AG08395 (cell line): ENCODE results near the gene SNAPC2.

Experiments
- DNase-seq: peaks from one replicate; pipeline ENCODE4 v3.0.0; 2012; ENCODE audit warnings: mixed read lengths, low spot score

The SNAPC2 gene

DNA sequence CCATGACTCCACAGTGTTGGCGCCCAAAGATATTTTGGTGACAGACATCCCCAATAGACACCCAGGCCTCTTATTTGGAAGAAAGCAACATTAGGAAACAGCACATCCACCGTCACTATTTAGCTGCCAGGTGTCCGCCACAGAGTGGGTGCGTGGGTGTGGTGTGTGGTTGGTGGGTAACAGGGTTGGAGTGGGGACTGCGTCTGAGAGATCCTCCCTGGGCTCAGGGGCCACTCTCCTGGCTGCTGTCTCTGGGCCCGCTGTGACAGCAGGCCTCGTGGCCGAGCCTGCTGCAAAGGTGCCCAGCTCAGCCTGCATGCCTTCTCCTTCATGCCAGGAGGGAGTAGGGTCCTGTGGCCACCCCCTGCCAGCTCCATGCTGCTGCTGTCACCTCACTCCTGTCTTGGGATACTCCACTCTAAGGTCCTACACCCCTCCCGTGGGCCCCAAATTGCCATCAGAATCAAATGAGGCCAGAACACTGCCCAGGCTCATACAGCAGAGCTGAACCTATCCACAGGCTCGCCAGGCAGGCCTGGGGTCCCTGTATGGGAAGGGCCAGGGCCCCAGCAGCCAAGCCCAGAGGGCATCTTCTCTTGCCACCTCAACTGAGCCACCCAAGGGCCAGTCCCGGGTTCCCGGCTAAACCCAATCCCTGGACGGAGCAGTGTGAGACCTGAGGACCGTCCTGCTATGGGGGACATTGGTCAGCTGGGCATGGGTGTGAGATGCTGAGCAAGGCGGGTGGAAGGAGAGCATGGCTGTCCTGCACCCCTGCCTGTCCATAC lies 48.1 kb downstream of the SNAPC2 start:
- DNase-seq, result no peak

DNA sequence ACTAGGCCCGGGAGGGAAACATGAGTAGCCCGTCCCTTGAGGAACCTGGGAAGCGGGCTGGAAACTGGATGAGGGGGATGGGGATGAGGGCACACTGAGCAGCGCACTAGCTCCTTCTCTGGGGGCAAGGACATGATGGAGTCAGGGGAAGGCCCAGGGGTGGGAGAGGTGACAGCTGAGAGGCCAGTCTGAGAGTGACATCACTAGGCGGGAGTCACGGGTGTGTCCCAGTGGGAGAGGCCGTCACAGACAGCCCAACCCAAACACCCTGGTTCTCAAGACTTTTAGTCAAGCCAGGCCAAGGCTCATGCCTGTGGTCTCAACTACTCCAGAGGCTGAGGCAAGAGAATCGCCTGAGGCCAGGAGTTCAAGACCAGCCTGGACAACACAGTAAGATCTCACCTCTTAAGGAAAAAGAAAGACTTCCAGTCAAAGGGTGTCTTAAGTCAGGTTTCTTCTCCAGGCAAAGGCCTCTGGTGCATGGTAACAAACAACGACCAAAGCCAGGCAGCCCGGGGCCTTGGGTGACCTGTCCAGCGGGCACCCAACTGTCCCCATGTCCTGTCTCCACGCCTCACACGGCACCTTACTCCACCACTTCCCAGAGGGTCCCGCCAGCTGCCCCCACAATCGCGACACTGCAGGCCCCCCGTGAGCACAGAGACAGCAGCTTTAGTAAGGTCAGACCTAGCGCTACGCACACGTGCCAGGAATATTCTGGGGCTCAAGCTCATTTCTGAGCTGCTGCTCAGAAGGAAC lies 48.8 kb downstream of the SNAPC2 start:
- no peak for DNase-seq

DNA sequence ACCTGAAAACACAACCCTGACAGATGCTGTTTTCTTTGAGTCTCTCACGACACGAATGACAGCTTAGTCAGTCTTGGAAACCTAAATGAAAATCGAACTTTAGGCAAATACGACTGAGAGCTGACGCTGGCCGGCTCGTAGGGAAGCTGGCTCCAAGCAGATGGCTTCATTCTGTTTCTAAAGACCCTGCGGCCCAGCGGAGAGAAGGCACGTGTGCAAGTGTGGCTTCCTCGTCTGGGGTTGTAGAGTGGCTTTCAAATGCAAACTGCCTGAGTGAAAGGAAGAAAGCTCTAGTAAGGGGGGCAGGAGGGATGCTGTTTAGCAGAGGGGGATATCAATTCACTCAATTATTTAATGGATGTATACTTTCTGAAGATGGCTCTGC lies 49.4 kb downstream of the SNAPC2 start:
- DNase-seq, result no peak

DNA sequence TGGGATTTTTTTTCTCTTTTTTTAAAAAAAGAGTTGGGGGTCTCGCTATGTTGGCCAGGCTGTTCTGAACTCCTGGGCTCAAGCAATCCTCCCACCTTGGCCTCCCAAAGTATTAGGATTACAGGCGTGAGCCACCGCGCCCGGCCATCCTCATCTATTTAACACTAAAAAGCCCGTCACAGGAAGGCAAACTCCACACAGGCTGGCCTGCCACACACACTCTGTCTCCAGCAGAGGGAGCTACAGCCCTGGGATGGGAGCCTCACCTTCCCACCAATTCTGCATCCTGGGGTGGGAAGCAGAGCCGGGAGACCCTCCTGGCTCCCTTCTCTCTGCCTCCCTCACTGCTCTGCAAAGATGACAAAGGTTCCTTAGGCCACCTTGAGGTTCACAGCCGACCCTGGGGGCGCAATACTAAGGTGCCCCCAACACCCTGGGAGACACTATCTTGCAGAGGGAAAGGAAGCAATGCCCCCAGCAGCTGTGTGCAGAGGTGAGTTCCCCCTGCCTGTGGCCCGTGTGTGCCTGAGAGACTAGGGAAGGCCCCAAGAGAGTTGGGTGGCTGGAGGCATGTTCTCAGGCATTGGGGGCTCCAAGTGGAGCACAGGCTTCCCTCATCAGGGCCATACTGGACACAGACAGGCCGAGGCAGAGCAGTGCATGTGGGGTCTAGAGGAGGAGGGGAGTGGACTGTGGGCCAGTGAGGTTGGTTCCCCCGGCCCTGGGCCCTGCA lies 50.7 kb downstream of the SNAPC2 start:
- DNase-seq, result peak; percentile 57

DNA sequence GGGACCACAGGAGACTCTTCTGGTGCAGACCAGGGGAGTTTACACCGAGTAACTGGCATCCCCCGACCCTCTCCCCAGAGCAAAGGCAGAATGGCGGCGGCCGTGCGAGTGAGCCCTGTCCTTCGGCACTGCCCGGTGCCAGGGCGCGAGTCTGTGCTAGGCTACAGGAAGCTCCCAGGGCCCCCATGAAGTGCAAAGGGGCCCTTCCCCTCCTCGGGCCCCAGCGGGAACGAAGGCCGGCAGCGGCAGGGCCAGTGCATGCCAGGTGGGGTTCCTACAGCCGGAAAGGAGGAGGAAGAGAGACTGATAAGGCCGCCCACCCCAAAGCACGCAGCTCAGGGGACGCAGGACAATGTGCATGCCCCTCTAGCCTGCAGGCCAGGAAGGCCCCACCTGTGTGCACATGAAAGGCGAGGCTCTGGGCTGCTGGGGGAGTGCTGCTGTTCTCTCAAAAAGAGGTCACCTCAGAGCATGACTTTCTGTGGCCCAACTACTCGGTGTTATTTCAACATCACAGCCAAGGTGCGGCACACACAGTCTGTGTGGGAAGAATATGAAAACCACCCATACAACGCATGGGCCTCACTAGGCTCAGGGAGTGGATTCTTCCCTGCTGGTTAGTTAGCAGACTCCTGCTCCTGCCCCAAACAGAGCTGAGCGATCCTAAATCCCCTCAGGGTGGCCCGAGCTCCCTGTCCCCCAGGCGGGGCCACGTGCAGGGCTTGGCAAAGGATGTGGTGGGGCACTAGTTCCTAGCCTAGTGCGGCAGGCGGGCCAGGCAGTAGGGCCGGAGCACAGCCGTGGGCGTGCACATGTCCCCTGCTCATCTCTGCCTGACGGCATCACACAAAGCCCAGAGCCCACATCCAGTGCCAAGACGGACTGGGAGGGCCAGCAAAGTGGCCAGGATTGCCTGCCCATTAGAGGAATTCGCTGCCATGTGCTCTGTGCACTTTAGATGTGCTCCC lies 51.7 kb downstream of the SNAPC2 start:
- DNase-seq, result no peak
